Pulmonary artery endothelial cell (primary cell): Measurements from ENCODE around the gene CCDC102B. TPM values are rescaled to one million over a fixed set of nuclear protein-coding genes. Genes with fewer than 3 reads are reported as not detected.

Source experiments
- DNase-seq: peaks from one replicate; pipeline ENCODE4 v3.0.0-alpha.2; 2011; ENCODE audit warnings: low read depth, low spot score
- total RNA-seq: library from RNA; depleted of rRNA; stranded (reverse); fragments of >200 nt; gene quantifications from 2 replicates; pipeline ENCODE4 v1.2.3, GENCODE V29; 2014

The CCDC102B gene
- total RNA-seq, 1 donor from 2014 or later: 1.7 TPM

GRCh38 chr18:69081846-69082245 lies 284.0 kb downstream of the CCDC102B start:
- DNase-seq: no peak

- no peak for DNase-seq
Observed at GRCh38 chr18:69082499-69082898, 284.6 kb downstream of the CCDC102B start.

- DNase-seq: no peak
Observed at GRCh38 chr18:69085951-69086350, 288.1 kb downstream of the CCDC102B start.

DNA sequence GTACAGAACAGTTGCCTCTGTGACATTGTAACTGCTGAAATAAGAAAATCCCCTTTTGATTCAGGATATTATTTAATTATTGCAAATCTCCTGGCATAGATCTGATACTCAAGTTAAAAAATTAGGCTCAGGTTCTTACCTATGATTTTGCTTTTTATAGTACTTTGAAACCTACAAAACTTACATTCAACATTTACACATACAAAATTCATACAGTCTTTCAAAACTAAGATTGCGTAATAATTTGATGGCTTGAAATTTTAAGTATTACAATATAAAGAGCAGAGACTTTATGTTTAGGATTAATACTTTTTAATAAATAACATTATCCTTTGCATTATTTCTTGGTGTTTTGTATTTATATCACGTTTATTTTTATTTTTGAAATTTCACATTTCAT lies 291.1 kb downstream of the CCDC102B start:
- DNase-seq: no peak

DNA sequence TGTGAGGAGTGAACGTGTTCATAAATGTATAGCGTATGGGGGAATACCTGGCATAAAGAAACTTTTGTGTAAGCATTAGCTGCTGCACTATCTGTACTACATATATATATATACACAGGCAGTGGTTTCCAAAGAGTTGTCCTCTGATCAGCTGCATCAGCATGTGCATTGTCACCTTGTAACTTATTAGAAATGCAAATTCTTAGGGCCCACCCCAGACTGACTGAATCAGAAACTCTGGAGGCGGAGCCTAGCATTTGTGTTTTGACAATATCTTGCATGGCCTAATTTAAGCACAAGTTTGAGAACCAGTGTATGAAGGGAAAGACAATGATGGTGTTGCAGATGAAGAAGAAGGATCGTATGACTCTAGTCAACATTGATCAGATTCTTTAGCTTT lies 299.5 kb downstream of the CCDC102B start:
- DNase-seq: no peak

GRCh38 chr18:69102959-69103358 lies 305.1 kb downstream of the CCDC102B start:
- DNase-seq: no peak

Other genes starting within 250 kb of the CCDC102B start
- 74.5 and 96.6 TPM in 2 replicates for gene TMX3, start 83.0 kb upstream of the CCDC102B start, total RNA-seq